ENCODE measurements around the gene BICC1.

The BICC1 gene

DNA sequence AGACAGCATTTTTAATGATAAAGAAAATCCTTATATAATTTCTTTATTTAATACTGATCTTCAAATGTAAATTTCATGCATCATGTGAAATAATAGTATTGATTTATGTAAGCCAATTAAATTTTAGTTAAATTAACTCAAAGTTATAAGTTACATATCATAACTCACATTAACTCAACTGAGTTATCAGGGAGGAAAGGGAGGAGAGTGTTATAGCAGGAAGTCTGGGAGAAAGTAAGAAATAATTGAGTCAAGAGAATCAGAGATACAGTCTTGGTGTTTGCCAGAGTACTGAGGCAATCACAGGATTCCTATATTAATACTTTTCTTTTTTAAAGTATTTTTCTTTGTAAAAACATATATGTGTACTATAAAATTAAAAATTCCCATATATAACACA is 4.0 kb downstream of the BICC1 start:
- no peak for DNase-seq

DNA sequence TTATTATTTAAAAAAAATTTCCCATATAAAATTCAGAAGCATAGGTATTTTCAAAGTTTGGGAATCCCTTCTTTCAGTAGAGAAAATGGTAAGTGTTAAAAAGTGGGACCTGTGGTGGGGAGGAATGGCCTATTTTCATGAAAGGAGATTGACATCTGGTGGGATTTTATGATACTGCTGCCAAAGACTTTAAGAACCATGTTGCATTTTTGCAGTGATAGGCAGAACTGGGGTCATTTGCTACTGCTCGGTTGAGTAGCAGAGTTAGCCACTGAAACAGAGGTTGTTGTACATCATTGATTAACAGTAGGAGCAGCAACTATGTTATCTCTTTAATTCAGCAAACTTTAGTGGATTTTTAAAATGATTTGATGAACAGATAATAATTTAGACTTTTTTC is 4.4 kb downstream of the BICC1 start:
- DNase-seq: no peak

DNA sequence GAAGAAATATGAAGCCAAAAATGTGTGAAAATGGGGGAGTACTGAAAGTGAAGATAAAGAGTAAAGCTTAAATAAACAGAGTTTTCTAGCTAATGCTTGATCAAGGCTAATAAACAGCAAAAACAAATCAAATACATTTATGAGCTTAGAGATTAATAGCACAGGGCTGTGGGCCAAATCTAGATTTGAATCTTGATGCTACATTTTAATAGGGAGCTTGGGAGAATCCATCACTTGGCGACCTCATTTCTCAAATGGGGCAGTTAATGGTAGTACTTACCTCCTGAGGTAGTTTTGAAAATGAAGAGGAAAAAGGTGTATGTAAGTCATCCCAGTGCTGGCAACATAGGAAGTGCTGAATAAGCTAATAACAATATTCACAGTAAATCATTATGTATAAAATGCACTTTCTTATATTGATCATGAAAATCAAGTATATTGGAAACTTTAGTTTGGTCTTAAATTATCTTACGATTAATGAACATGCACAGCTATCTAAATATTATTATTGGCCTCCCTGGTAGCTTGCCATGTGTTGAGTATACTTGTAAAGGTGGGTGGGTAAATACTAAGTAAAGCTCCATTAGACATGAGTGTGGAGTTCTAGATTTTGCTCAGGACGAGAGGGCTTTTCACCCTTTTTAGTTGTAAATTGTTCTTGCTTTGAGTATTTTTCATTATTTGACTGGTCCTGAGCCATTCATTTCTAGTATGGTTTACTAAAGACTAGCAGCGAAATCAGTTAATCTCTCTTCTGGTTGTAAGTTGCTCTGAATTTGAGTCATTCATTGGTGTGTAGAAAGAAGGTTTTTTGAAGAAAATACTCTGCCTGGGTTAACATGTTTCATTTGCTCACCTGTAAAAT is 5.1 kb downstream of the BICC1 start:
- no peak for DNase-seq

DNA sequence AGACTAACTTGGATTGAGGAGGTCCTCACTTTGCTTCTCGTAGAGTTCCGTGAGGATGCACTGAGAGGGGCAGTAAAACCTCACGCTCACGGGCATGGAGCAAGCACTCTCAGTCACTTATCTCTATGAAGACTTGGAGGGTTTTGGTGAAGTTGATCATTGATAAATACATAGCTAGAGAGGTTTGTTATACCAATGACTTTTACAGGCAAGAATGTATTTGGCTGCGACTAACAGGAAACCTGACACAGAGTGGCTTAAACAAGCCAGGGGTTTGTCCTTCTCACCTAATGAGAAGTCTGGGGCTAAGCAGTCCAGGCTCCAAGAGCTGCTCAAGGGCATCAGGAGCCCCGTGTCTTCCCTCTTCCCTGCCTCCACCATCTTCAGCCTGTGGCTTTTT is 6.1 kb downstream of the BICC1 start:
- DNase-seq: no peak

DNA sequence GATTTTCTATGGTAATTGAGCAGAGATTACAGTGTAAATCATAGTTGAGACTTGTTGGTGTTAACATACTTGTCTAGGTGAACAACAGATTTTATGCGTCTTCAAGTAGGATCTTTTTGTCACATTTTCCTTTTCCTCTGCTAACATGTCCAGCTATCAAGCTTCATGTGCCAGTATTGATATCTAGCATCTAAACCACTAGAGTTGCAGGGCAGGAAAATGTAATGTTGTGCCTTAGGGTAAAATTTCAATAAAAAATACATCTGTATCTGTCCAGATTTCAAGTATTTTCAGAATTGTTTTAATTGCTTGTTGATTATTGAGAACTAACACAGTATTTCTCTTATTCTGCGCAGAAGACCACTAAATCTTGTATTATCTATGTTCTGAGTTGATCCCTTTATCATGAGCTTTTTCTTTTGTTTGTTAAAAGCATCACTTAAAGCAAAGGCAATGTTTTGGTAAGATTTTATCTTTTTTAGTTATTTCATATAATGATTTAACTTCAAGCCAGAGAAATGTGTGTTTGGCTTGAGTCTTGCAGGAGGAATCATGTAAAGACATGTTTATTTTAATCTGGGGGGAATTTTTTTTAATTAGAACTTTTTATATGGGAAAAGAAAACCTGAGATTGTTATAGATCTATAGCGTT is 16.5 kb downstream of the BICC1 start:
- DNase-seq: no peak

DNA sequence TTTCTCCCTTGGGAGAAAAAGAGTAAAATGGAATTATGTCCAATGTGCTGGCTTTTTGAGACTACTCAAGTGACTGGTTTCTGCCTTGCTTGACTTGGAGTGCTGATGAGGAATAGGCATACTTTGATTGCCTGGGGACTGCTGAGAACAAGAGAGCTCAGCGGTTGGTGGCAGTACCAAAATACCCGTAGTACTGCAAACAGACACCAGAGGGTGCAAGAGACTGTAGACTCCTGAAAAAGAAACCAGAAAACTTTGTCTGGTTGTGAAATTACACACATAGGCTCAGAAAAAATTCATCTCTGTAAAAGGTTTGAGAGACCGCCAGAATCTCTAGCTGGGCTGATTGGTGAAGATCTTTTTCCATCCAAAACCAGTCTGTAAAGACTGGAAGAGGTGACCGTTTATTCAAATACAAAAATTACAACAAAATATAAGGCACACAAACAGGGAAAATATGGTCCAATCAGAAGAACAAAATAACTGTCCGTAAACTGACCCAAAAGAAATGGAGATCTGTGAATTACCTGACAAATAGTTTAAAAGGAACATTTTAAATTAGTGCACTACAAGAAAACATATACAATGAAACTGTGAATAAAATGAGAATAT is 18.5 kb downstream of the BICC1 start:
- peak; percentile 18 for DNase-seq

DNA sequence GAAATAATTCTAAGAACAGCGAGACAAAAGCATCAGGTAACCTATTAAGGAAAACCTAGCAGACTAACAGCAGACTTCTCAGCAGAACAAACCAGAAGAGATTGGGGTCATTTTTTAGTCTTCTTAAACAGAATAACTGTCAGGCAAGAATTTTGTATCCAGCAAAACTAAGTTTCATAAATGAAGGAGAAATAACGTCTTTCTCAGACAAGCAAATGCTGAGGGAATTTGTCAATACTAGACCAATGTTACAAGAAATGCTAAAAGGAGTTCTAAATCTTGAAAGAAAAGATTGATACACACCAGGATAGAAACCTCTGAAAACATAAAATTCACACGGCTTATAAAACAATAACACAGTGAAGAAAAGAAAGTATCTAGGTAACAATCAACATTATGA is 22.6 kb downstream of the BICC1 start:
- DNase-seq: no peak

DNA sequence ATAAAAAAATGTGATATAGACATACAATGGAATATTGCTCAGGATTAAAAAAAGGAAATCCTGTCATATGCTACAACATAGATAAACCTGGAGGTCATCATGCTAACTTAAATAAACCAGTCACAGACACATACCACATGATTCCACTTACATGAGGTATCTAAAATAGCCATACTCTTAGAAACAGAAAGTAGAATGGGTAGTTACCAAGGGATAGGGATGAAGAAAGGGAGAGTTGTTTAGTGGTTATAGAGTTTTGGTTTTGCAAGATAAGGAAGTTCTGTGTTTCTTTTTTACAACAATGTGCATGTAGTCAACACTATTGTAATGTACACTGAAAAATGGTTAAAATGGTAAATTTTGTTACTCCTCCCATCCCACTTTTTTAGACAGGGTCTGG is 30.5 kb downstream of the BICC1 start:
- no peak for DNase-seq

DNA sequence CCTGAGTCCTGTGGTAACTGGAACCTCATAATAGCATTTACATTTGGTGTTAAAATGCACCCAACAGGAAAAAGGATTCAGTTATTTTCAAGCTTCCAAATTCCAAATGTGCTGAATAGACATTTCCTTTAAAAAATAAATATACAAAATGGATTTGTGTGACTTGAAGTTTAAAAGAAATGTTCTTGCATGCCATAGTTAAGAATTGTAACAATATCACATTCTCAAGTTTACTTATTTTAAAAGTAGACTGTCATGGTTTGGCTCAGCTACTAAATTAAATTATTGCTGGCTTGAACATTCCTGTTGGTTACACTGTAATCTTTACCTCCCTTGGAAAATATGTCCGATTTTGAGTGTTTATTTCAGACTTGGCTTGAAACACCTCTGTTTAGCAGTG is 31.5 kb downstream of the BICC1 start:
- DNase-seq: no peak

DNA sequence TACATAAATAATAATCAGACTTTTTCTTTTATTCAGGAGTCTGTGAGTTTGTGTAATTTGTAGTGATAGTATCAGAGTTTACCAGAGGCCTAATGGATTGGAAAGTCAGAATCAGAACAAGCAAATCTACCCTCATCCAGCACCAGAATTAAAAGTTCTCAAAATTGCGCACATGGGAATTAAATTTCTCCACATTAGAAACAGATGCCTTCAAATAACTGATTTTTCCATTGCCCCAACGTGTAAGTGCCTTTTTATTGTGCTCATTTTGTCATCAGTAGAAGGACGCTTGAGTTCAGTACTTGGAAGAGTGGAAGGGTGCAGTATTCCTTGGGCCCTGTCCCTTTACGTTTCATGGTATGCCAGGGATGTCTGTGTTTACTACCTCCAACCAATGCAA is 32.8 kb downstream of the BICC1 start:
- DNase-seq: no peak

DNA sequence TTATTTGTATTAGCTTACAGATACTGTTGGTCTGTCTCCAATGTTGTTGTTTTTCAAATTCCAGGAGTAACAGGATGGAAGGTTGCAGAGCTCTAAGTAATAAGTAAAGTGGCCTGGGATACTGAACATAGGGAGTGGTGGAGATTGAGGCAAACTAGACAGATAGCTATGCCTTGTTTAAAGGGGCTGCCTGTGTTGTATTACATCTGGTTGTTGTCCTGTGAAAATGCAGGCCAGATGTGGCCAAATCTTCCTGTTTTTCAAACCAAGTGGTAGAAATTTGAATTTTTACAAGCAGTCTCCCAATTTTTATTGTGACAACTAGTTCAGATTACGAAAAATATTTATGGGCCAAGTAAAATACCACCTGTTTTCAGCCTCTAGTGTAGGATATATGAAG is 33.5 kb downstream of the BICC1 start:
- DNase-seq: no peak

DNA sequence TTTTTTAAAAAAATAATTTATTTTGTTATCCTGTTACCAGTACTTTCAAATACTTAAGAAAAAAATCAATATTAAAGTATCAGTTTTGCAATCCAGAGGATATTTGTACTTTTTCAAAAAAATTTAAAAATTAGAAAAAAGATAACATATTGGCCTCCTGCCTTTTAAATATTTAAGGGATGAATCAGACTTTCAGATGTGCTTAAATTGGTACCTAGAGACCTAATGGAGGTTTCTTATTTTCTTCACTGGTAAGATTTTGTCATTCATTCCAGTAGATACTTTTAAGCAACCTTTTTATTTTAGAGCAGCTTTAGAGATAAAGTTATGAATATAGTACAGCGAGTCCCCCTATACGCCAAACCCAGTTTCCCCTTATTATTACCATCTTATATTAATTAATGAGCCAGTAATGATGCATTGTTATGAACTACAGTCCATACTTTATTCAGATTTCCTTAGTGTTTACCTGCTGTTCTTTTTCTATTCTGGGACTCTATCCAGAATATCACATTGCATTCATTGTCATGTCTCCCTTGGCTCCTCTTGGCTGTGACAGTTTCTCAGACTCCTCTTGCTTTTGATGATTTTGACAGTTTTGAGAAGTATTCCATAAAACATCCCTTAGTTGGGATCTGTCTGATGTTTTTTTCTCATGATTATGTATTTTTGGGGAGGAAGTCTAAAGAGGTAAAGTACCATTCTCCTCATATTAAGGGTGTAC is 34.2 kb downstream of the BICC1 start:
- DNase-seq: no peak

DNA sequence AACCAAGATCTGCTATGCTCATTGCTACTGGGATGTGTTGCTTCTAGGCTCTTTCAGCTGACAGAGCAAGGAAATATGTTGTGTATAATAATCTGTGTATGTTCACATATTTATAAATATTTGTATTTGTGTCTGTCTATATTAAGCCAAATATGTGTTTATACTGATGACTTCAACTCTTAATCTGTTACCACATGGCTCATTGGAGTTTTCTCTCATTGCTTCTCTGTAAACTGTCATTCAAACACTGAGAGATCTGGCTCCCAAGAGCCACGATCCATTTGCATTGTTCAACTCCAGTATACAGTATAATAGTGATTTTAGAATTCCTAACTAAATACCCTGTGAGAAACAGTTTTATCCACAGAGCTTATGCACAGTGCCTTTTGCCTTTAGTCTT is 35.3 kb downstream of the BICC1 start:
- DNase-seq: no peak

DNA sequence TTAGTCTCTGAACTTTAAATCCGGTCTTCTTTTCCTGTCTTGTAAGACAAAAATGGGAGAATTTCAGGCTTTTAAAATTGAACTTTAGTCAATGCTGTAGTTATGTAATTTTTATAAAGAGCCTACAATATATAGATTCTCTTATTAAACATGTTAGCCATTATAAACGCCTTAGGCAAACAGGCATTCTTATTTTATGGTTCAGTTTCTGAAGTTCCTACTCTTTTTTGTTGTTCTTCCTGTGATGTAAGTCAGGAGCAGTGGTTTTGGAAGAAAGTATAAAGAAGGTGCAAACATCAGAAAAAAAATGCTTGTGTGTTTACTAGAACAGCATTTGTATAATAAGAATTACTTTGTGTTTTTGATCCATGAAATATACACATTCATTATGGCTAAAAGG is 41.6 kb downstream of the BICC1 start:
- no peak for DNase-seq

DNA sequence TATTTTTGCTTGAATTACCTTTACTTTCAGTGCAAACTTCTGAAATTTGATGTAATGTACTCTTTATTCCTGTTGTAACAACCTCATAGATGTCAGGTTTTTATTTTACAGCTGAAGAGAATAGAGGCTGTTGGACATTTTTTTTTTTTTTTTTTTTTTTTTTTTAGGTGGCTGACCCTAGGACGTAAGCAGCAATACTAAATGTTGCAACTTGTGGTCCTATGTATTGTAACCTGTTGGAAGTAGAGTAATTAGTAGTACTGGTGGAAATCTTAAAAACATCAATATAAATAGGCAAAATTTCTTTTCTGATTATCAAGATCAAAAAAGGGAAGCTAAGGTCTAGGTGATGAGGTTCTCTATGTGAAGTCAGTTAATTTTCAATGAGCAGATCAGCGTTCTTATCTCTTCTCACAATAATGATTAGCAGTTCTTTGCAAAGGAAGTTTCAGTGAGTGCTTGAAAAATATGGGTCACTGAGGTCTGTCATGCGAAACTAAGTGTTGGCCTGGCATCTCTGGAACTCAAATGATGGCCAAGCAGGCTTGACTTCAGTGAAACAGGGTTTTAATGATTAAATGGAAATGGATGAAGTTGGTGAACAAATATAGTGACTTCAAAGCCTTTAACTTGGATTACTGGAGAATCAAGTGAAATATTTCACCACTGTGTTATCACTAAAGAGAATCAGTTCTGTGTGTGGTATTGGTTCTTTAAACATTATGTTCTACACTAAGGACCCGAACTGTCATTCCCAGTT is 42.7 kb downstream of the BICC1 start:
- no peak for DNase-seq

DNA sequence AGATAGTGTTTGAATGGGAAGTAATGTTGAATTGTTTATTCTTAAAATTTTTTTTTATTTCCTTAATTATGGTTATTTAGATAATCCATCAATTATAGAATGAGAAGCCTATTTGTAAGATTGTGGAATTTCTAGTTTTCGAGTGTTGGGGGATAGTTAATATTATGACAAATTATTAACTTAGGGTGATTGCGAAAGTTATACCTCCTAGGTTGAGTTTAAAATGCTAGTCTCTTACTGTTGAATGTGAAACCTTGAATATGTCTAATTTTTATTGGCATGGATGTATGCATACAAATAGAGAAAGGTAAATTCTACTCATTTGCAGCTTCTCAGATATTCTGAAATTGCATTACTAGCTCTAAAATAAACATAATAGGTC is 43.2 kb downstream of the BICC1 start:
- DNase-seq: no peak

DNA sequence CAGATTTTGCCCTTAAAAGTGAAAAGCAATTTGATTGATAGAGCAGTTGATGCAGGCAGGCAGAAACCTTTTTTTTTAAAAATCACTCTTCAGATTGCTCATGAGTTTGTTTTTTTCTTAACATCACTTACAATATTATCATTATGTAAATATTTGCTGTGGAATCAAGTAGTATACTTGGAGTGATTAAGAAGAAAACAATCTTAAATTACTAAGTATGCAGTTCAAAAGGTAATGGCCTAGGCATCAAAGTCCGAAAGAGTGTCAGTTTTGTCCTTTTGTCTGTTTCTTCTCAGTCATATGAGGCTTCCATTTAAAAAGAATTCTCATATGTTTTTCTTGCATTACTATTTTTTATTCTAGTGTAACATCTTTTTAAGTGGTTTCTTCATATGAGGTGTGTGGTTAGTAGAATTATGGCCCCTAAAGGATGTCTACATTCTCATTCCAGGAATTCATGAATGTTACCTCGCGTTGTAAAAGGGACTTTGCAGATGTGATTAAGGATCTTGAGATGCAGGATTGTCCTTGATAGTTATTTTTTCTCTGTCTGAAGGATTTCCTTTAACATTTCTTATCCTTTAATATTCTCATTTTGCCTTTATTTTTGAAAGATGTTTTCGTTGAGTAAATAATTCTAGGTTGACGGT is 44.0 kb downstream of the BICC1 start:
- no peak for DNase-seq

DNA sequence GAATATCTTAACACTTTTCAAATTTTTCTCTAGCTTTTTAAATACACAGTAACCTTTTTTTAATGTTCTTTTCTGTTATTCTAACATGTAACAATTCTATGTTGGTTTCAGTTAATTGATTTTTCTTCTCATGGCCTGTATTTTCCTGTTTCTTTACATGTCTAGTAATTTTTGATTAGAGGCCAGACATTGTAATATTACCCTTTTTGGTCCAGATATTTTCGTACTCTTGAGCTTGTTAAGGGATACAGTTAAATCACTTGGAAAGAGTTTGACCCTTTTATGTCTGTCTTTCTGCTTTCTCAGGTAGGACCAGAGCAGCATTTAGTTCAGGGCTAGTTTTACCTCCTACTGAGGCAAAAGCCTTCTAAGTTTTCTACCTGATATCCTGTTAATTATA is 45.0 kb downstream of the BICC1 start:
- no peak for DNase-seq

DNA sequence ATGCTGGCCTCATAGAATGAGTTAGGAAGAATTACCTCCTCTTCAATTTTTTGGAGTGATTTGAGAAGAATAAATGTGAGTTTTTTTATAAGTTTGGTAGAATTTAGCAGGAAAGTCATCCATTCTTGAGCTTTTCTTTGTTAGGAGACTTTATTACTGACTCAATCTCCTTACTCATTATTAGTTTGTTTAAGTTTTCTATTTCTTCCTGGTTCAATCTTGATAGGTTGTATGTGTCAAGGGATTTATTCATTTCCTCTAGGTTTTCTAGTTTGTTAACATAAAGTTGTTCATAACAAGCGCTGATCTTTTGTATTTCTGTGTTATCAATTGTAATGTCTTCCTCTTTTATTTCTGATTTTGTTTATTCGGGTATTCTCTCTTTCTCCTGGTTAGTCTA is 47.4 kb downstream of the BICC1 start:
- no peak for DNase-seq

DNA sequence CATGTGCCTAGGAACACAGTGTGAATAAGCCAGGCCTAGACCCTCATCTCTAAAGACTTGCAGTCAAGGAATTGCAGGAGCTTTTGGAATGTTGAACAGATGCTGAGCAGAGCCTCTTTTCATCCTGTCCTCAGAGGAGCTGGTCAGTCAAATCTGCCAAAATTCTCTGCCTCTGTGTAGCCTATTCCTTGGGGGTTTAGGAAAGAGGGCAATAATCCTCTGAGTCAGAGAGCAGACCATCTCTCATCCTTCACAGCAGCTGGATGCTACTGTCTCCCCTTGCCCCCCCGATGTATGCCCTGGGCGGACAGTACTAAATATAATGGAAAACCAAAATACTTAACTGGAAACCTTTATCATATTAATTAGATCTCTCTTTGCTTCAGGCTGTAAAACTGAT is 52.6 kb downstream of the BICC1 start:
- no peak for DNase-seq

DNA sequence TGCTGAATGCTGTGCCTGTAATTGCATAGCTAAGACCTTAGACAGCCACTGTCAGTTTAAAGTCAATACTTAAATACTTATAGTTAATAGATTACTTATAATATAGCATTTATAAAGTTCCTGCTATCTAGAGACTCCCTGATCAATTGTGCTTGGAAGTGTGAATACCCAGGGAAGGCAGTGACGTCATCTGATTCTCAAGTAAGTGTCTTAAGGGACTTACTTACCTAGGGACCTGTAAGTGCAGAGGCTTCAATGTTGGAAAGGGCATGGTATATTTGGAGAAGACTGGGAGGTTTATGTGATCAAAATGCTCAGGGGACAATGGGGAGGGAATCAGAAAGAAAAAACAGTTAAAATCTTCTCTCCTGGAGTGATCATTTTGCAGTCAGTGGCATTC is 55.0 kb downstream of the BICC1 start:
- no peak for DNase-seq

DNA sequence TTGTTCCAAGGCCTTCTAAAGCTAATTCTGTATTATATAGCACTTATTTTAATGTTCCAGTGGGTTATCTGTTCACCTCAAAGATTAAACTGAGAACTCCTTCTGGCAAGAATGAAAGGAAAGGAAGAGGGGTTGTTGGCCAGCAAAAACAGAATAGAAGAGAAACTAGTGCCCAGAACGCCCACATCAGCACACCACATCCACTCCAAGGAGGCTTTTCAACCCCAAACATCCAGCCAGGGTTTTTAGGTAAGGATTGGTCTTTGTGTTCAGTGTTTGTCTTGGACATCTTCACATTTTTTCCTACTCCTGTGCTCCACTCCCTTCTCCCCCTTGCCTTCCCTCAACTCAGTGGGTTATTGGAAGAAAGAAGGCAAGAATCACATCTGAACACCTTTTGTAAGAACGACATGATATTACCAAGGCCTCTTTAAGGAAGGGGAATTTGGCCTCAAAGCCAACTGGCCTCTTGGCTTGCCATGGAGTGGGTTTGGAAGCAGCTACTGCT is 55.8 kb downstream of the BICC1 start:
- no peak for DNase-seq
